Measurements from ENCODE around the gene PRKN. TPM values are rescaled to one million over a fixed set of nuclear protein-coding genes. Genes with fewer than 3 reads are reported as not detected.

The PRKN gene
- total RNA-seq, 1 experiment from 2014 or later = 0.46 TPM

DNA sequence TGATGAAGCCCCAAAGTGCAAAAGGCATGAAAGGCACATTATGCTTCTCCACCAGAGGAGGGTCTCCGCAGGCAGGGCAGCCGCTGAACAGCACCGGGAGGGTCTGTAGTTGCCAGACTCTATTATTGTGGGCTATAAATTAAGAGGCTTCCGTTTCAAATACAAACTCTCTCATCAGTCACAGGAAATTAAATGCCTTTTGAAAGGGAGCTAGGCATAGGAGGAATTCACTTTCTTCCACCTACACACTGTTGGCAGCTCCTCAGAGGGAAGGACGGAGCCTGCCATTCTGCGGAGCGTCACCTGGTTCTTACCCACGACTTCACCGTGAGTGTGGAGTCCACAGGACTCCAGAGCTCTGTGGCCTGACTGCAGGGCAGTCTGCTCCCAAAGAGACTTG, 1312.9 kb downstream of the PRKN start:
- no peaks in the 10 kb centered on the region for H3K9me3 ChIP-seq (ENCODE audit: control insufficient read depth, insufficient read depth, low read depth, low read length)
- ATAC-seq = no peak
- H3K27me3 ChIP-seq (ENCODE audit: control insufficient read depth, insufficient read depth, low read length) = no peaks in the 10 kb centered on the region
- no peak overlapping the region for H3K27ac ChIP-seq (ENCODE audit: low read length)
- no peak overlapping the region for H3K4me3 ChIP-seq (ENCODE audit: low read depth in 2 of 2, low read length in 2 of 2)
- intact Hi-C loops (cut with micrococcal nuclease; ENCODE audit: unreplicated experiment) (loop anchor here (5.0 to 10.0 kb wide), 3 partner anchors 83 to 500 kb away; no protein-coding TSS in a partner anchor), in situ Hi-C loops (cut with HindIII; ENCODE audit: low pct_unique_long_range_greater_than_20kb, low sequenced_read_pairs) (no loop called here)
- ChIA-PET CTCF (no interaction called here), POLR2A (no interaction called here)
- BruUV-seq (replicated peaks) = no TSS peak
- DNase-seq (ENCODE audit: low read depth, low spot score) = no peak
- TF ChIP-seq CTCF (IDR thresholded peaks at IDR 0.05) (no peak), SIN3A (IDR thresholded peaks at IDR 0.05; ENCODE audit: borderline replicate concordance, insufficient read depth, low read depth, low read length) (no peak), POLR2AphosphoS5 (IDR thresholded peaks at IDR 0.05; ENCODE audit: low read depth, low read length) (no peak), TCF7L2 (IDR thresholded peaks at IDR 0.05; ENCODE audit: low read depth, low read length) (no peak), REST (IDR thresholded peaks at IDR 0.05; ENCODE audit: insufficient read depth in 1 of 2, low read depth in 2 of 2, low read length in 1 of 2) (no peak)
- no peaks in the 10 kb centered on the region for H3K36me3 ChIP-seq (ENCODE audit: control insufficient read depth, insufficient read depth, low read length)
- peaks cover 12% of the 10 kb centered on the region; the same call in 1 of the 2 replicates for H3K4me1 ChIP-seq (ENCODE audit: control insufficient read depth, insufficient read depth, low read length)

DNA sequence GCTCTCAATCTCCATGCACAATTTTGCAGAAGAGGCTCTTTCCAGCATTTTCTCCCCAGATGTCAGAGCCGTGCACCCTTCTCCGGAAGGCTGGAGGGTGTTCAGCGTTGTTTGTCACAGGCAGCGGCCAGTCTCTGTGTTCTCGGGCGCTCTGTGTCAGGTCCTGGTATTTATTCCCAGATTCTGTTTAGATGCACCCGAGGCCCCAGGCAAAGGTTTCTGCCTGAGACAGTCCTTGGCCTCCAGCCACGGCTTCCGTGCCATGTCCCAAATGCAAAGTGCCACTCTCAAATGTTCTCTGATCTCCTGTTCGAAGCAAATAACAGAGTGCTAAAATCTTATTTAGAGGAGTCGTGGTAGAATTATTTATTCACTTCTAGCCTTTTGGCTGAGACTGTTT, 1313.4 kb downstream of the PRKN start:
- intact Hi-C loops (cut with micrococcal nuclease; ENCODE audit: unreplicated experiment) (loop anchor here (10.0 kb wide), 2 partner anchors 281 to 501 kb away; no protein-coding TSS in a partner anchor), in situ Hi-C loops (cut with HindIII; ENCODE audit: low pct_unique_long_range_greater_than_20kb, low sequenced_read_pairs) (no loop called here)
- Histone ChIP-seq H3K4me1 (ENCODE audit: control insufficient read depth, insufficient read depth, low read length) (peaks cover 12% of the 10 kb centered on the region; the same call in 1 of the 2 replicates), H3K9me3 (ENCODE audit: control insufficient read depth, insufficient read depth, low read depth, low read length) (no peaks in the 10 kb centered on the region), H3K27ac (ENCODE audit: low read length) (no peak overlapping the region), H3K4me3 (ENCODE audit: low read depth in 2 of 2, low read length in 2 of 2) (no peak overlapping the region), H3K36me3 (ENCODE audit: control insufficient read depth, insufficient read depth, low read length) (no peaks in the 10 kb centered on the region), H3K27me3 (ENCODE audit: control insufficient read depth, insufficient read depth, low read length) (no peaks in the 10 kb centered on the region)
- ATAC-seq = no peak
- POLR2A ChIA-PET = no interaction called here
- no TSS peak for BruUV-seq (replicated peaks)
- CTCF ChIA-PET = no interaction called here
- TF ChIP-seq POLR2AphosphoS5 (IDR thresholded peaks at IDR 0.05; ENCODE audit: low read depth, low read length) (no peak), CTCF (IDR thresholded peaks at IDR 0.05) (no peak), REST (IDR thresholded peaks at IDR 0.05; ENCODE audit: insufficient read depth in 1 of 2, low read depth in 2 of 2, low read length in 1 of 2) (no peak), TCF7L2 (IDR thresholded peaks at IDR 0.05; ENCODE audit: low read depth, low read length) (no peak), SIN3A (IDR thresholded peaks at IDR 0.05; ENCODE audit: borderline replicate concordance, insufficient read depth, low read depth, low read length) (no peak)
- no peak for DNase-seq (ENCODE audit: low read depth, low spot score)
